Measurements from ENCODE around the gene MARK4.
A peak's percentile ranks its signal among the peaks of the same experiment; 100 is the strongest.
"Not testable (repeated sequence)": the region's sequence is repeated elsewhere in the genome, so short reads cannot be mapped to it uniquely, and the experiment has no call there.

The MARK4 gene

GRCh38 chr19:45295873-45296272, 44.8 kb downstream of the MARK4 start:
- no peaks in the 10 kb centered on the region for H3K9me3 ChIP-seq
- no peak overlapping the region for H3K4me3 ChIP-seq
- H3K4me1 ChIP-seq: peaks cover 2% of the 10 kb centered on the region
- in situ Hi-C loops (cut with MboI; ENCODE audit: low sequenced_read_pairs): no loop called here
- no peaks in the 10 kb centered on the region for H3K27me3 ChIP-seq (ENCODE audit: low read depth)
- DNase-seq (ENCODE audit: low spot score in 2 of 2): no peak
- H3K36me3 ChIP-seq (replicated peaks): peaks cover 3% of the 10 kb centered on the region; the same call in 1 of the 2 replicates

- Histone ChIP-seq H3K27me3 (ENCODE audit: low read depth) (no peaks in the 10 kb centered on the region), H3K4me3 (no peak overlapping the region), H3K36me3 (replicated peaks) (peaks cover 3% of the 10 kb centered on the region; the same call in 1 of the 2 replicates), H3K4me1 (peaks cover 5% of the 10 kb centered on the region), H3K9me3 (no peaks in the 10 kb centered on the region)
- no peak for DNase-seq (ENCODE audit: low spot score in 2 of 2)
- in situ Hi-C loops (cut with MboI; ENCODE audit: low sequenced_read_pairs): no loop called here
Measured at GRCh38 chr19:45296355-45296754, 45.3 kb downstream of the MARK4 start.

GRCh38 chr19:45297674-45298073, 46.6 kb downstream of the MARK4 start:
- H3K4me1 ChIP-seq: peaks cover 5% of the 10 kb centered on the region
- no peak overlapping the region for H3K4me3 ChIP-seq
- H3K27me3 ChIP-seq (ENCODE audit: low read depth): no peaks in the 10 kb centered on the region
- no peaks in the 10 kb centered on the region; the same call in 1 of the 2 replicates for H3K36me3 ChIP-seq (replicated peaks)
- in situ Hi-C loops (cut with MboI; ENCODE audit: low sequenced_read_pairs): no loop called here
- H3K9me3 ChIP-seq: no peaks in the 10 kb centered on the region
- DNase-seq (ENCODE audit: low spot score in 2 of 2): no peak

GRCh38 chr19:45298264-45298663, 47.2 kb downstream of the MARK4 start:
- in situ Hi-C loops (cut with MboI; ENCODE audit: low sequenced_read_pairs): no loop called here
- DNase-seq (ENCODE audit: low spot score in 2 of 2): no peak
- peaks cover 5% of the 10 kb centered on the region for H3K4me1 ChIP-seq
- H3K9me3 ChIP-seq: no peaks in the 10 kb centered on the region
- no peaks in the 10 kb centered on the region; the same call in 1 of the 2 replicates for H3K36me3 ChIP-seq (replicated peaks)
- no peak overlapping the region for H3K4me3 ChIP-seq
- H3K27me3 ChIP-seq (ENCODE audit: low read depth): no peaks in the 10 kb centered on the region

- in situ Hi-C loops (cut with MboI; ENCODE audit: low sequenced_read_pairs): no loop called here
- Histone ChIP-seq H3K4me1 (peaks cover 5% of the 10 kb centered on the region), H3K4me3 (no peak overlapping the region), H3K36me3 (replicated peaks) (no peaks in the 10 kb centered on the region; the same call in 1 of the 2 replicates), H3K27me3 (ENCODE audit: low read depth) (no peaks in the 10 kb centered on the region), H3K9me3 (no peaks in the 10 kb centered on the region)
- DNase-seq (ENCODE audit: low spot score in 2 of 2): no peak
Measured at GRCh38 chr19:45299719-45300118, 48.6 kb downstream of the MARK4 start.

GRCh38 chr19:45302416-45302815, 51.3 kb downstream of the MARK4 start:
- Histone ChIP-seq H3K4me1 (peaks cover 5% of the 10 kb centered on the region), H3K36me3 (replicated peaks) (no peaks in the 10 kb centered on the region), H3K9me3 (no peaks in the 10 kb centered on the region), H3K27me3 (ENCODE audit: low read depth) (no peaks in the 10 kb centered on the region), H3K4me3 (no peak overlapping the region)
- in situ Hi-C loops (cut with MboI; ENCODE audit: low sequenced_read_pairs): no loop called here
- DNase-seq (ENCODE audit: low spot score in 2 of 2): no peak

- no peaks in the 10 kb centered on the region for H3K9me3 ChIP-seq
- no peak for DNase-seq (ENCODE audit: low spot score in 2 of 2)
- H3K27me3 ChIP-seq (ENCODE audit: low read depth): no peaks in the 10 kb centered on the region
- H3K36me3 ChIP-seq (replicated peaks): no peaks in the 10 kb centered on the region
- H3K4me3 ChIP-seq: no peak overlapping the region
- H3K4me1 ChIP-seq: peaks cover 5% of the 10 kb centered on the region
- in situ Hi-C loops (cut with MboI; ENCODE audit: low sequenced_read_pairs): no loop called here
Measured at GRCh38 chr19:45303269-45304060, 52.4 kb downstream of the MARK4 start.

- peaks cover 5% of the 10 kb centered on the region for H3K4me1 ChIP-seq
- H3K4me3 ChIP-seq: no peak overlapping the region
- in situ Hi-C loops (cut with MboI; ENCODE audit: low sequenced_read_pairs): no loop called here
- no peaks in the 10 kb centered on the region for H3K36me3 ChIP-seq (replicated peaks)
- no peak for DNase-seq (ENCODE audit: low spot score in 2 of 2)
- no peaks in the 10 kb centered on the region for H3K9me3 ChIP-seq
- H3K27me3 ChIP-seq (ENCODE audit: low read depth): no peaks in the 10 kb centered on the region
Measured at GRCh38 chr19:45304141-45304926, 53.3 kb downstream of the MARK4 start.

- H3K4me3 ChIP-seq: no peak overlapping the region
- H3K36me3 ChIP-seq (replicated peaks): no peaks in the 10 kb centered on the region
- H3K9me3 ChIP-seq: no peaks in the 10 kb centered on the region
- no peak for DNase-seq (ENCODE audit: low spot score in 2 of 2)
- in situ Hi-C loops (cut with MboI; ENCODE audit: low sequenced_read_pairs): no loop called here
- H3K27me3 ChIP-seq (ENCODE audit: low read depth): no peaks in the 10 kb centered on the region
- H3K4me1 ChIP-seq: peaks cover 5% of the 10 kb centered on the region
Measured at GRCh38 chr19:45305007-45305406, 53.9 kb downstream of the MARK4 start.

GRCh38 chr19:45305421-45305820, 54.4 kb downstream of the MARK4 start:
- in situ Hi-C loops (cut with MboI; ENCODE audit: low sequenced_read_pairs): no loop called here
- DNase-seq (ENCODE audit: low spot score in 2 of 2): no peak
- Histone ChIP-seq H3K4me3 (no peak overlapping the region), H3K4me1 (peaks cover 5% of the 10 kb centered on the region), H3K36me3 (replicated peaks) (no peaks in the 10 kb centered on the region), H3K9me3 (no peaks in the 10 kb centered on the region), H3K27me3 (ENCODE audit: low read depth) (no peaks in the 10 kb centered on the region)

- H3K4me1 ChIP-seq: peaks cover 2% of the 10 kb centered on the region
- no peaks in the 10 kb centered on the region for H3K36me3 ChIP-seq (replicated peaks)
- in situ Hi-C loops (cut with MboI; ENCODE audit: low sequenced_read_pairs): no loop called here
- no peaks in the 10 kb centered on the region for H3K9me3 ChIP-seq
- no peak overlapping the region for H3K4me3 ChIP-seq
- DNase-seq (ENCODE audit: low spot score in 2 of 2): no peak
- no peaks in the 10 kb centered on the region for H3K27me3 ChIP-seq (ENCODE audit: low read depth)
Measured at GRCh38 chr19:45306040-45306439, 55.0 kb downstream of the MARK4 start.

- Histone ChIP-seq H3K4me3 (no peak overlapping the region), H3K36me3 (replicated peaks) (no peaks in the 10 kb centered on the region), H3K4me1 (no peaks in the 10 kb centered on the region), H3K27me3 (ENCODE audit: low read depth) (no peaks in the 10 kb centered on the region), H3K9me3 (no peaks in the 10 kb centered on the region)
- in situ Hi-C loops (cut with MboI; ENCODE audit: low sequenced_read_pairs): no loop called here
- peak in 1 of 2 experiments; percentile 54 for DNase-seq (ENCODE audit: low spot score in 2 of 2)
Measured at GRCh38 chr19:45306518-45307027, 55.5 kb downstream of the MARK4 start.

- in situ Hi-C loops (cut with MboI; ENCODE audit: low sequenced_read_pairs): no loop called here
- Histone ChIP-seq H3K9me3 (no peaks in the 10 kb centered on the region), H3K36me3 (replicated peaks) (no peaks in the 10 kb centered on the region)
Measured at GRCh38 chr19:45307361-45307760, 56.3 kb downstream of the MARK4 start.

GRCh38 chr19:45309322-45309721, 58.3 kb downstream of the MARK4 start:
- H3K36me3 ChIP-seq (replicated peaks); H3K27me3 ChIP-seq (ENCODE audit: low read depth); H3K4me3 ChIP-seq; H3K9me3 ChIP-seq; DNase-seq (ENCODE audit: low spot score in 2 of 2); in situ Hi-C loops (cut with MboI; ENCODE audit: low sequenced_read_pairs); H3K4me1 ChIP-seq: not testable (repeated sequence)

More at GRCh38 chr19:45307361-45307760, 56.3 kb downstream of the MARK4 start:
- DNase-seq (ENCODE audit: low spot score in 2 of 2): no peak
- Histone ChIP-seq H3K4me3 (no peak overlapping the region), H3K27me3 (ENCODE audit: low read depth) (no peaks in the 10 kb centered on the region), H3K4me1 (no peaks in the 10 kb centered on the region)
